GM21381 (cell line): Measurements from ENCODE around the gene SH3BGRL2.
"Not testable (repeated sequence)": the region's sequence is repeated elsewhere in the genome, so short reads cannot be mapped to it uniquely, and the experiment has no call there.

Experiments used
- ATAC-seq: cut with Tn5 transposase; IDR thresholded peaks from one replicate; pipeline ENCODE4 v1.9.1; 2021; ENCODE audit warnings: mild to moderate bottlenecking, moderate library complexity; ENCODE audit not compliant: unreplicated experiment

The SH3BGRL2 gene

GRCh38 chr6:79647741-79648140, 16.6 kb downstream of the SH3BGRL2 start:
- no peak for ATAC-seq

DNA sequence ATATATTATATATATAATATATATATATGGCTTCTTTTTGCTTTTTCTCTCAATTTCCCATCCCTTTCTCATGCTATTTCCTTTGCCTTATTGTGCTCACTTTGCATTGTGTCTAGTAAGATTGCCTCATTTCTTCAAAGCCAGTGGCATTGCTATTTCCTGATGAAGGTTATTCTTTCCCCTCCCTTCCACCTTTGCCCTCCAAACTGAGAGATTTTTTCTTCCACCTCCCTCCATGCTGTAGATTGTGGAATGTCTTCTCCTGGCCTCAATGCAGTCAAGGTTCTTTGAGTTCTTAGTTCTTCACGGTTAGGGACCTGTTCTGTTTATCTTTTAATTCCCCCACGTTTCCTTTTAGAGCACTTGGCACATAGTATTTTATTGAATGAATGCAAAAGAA, 17.2 kb downstream of the SH3BGRL2 start:
- no peak for ATAC-seq

- ATAC-seq = no peak
These were observed 17.9 kb downstream of the SH3BGRL2 start for GRCh38 chr6:79649016-79649415.

- ATAC-seq = no peak
These were observed 19.8 kb downstream of the SH3BGRL2 start for GRCh38 chr6:79650950-79651349.

- no peak for ATAC-seq
These were observed 25.0 kb downstream of the SH3BGRL2 start for GRCh38 chr6:79656134-79656533.

GRCh38 chr6:79657238-79657637, 26.1 kb downstream of the SH3BGRL2 start:
- no peak for ATAC-seq

GRCh38 chr6:79663655-79664054, 32.5 kb downstream of the SH3BGRL2 start:
- ATAC-seq = not testable (repeated sequence)

GRCh38 chr6:79665725-79666551, 34.8 kb downstream of the SH3BGRL2 start:
- ATAC-seq = no peak

GRCh38 chr6:79666634-79667033, 35.5 kb downstream of the SH3BGRL2 start:
- no peak for ATAC-seq

- no peak for ATAC-seq
These were observed 37.3 kb downstream of the SH3BGRL2 start for GRCh38 chr6:79668381-79668780.

DNA sequence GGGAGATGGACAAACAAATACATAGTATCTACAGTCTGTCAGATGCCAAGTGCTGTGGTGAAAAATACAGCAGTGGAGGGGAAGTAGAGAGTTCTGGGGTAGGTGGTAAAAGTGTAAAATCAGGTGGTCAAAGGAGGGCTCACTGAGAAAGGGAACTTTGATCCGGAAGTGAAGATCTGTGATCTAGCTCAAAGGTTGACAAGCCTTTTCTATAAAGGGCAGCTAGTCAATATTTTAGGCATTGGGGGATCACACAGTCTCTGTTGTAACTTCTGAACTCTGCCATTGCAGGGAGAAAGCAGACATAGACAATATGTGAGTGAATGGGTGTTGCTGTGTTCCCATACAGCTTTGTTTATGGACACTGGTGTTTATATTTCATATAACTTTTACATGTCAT, 38.6 kb downstream of the SH3BGRL2 start:
- ATAC-seq = no peak

DNA sequence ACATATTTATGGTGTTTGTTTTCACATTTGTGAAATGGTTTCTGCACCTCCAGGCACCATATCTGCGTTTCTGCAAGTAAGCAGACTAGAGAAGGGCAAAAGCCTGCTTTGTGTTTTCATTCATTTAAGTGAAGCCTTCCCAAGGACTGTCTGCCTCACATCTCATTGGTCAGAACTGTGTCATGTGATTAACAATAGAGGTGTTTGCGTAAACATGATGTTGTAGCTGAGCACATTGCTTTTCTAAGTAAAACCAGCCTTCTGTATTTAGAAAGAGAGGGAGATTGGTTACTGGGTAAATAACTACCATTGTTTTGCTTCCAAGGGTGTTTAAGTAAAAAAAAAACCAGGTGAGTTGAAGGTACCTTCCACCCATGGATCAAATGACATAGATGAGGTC, 39.7 kb downstream of the SH3BGRL2 start:
- no peak for ATAC-seq

- no peak for ATAC-seq
These were observed 40.6 kb downstream of the SH3BGRL2 start for GRCh38 chr6:79671600-79672266.

DNA sequence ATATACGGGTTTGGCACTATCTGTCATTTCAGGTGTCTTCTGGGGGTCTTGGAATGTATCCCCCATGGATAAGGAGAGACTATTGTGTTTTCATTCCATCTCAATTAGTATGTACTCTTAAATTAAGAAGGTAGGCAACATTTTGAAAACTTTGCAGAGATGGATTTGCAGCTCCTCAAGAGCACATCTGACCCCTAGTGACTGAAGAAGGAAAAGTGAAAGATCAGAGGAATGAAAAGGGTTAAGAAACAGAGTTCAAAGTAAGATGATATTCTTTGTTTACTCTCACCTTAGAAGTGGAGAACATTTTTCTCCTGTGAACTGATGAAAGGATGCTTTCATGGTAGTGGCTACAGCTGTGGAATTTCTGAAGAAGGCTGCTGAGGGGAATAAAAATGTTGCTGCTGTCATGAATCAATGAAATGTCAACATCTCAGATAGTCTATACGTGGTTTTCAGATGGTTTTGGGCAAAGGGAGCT, 41.5 kb downstream of the SH3BGRL2 start:
- ATAC-seq = no peak

- ATAC-seq = no peak
These were observed 42.8 kb downstream of the SH3BGRL2 start for GRCh38 chr6:79673947-79674346.

DNA sequence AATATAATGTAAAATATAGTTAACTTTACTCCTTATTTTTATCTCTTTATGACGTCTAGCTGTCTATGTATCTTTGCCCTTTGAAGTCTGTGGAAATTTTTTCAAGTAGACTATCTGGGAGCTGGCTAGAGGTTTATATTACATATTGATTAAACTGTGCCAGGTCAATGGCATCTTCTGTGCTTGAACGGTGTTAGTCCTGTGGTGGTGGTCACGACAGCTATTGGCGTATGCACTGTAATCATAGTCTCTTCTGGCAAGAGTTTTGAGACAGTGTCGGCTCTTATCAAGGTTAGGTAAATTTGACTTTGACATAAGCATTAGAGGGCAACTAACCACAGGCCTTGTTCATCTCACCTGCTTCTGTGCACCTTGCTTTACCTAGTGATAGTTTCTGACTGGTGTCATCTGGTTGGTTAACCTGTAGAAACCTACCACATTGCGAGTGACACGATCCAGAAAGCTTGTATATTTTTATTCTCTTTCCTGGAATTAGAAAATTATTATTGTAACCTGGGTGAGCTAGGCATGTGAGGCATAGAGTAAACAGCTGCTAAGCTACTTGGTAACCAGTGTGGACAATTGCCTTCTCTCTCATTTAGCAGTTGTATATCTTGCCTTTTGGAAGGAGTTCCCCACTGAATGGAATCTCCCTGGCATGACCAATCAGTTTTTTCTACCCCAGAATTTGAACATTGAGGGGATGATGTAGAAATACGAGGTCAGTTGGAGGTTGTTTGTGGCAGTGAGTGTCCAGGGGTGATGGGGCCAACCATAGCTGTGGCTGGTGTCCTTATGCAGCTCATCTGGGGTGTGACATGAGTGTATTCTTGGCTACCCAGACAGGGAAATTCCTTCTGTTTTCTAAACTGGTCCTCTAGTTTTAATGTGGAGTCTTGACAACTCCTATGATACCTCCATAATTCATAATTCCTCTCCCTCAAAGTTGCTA, 45.9 kb downstream of the SH3BGRL2 start:
- no peak for ATAC-seq

DNA sequence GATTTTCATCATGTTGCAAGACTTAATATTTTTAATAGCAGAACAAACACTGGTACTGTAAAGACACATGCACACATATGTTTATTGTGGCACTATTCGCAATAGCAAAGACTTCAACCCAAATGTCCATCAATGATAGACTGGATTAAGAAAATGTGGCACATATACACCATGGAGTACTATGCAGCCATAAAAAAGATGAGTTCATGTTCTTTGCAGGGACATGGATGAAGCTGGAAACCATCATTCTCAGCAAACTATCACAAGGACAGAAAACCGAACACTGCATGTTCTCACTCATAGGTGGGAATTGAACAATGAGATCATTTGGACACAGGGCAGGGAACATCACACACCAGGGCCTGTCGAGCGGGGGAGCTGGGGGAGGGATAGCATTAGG, 51.6 kb downstream of the SH3BGRL2 start:
- not testable (repeated sequence) for ATAC-seq

- no peak for ATAC-seq
These were observed 53.7 kb downstream of the SH3BGRL2 start for GRCh38 chr6:79684876-79685275.

GRCh38 chr6:79686707-79687309, 55.7 kb downstream of the SH3BGRL2 start:
- ATAC-seq = no peak

- ATAC-seq = no peak
These were observed 56.6 kb downstream of the SH3BGRL2 start for GRCh38 chr6:79687759-79688158.

DNA sequence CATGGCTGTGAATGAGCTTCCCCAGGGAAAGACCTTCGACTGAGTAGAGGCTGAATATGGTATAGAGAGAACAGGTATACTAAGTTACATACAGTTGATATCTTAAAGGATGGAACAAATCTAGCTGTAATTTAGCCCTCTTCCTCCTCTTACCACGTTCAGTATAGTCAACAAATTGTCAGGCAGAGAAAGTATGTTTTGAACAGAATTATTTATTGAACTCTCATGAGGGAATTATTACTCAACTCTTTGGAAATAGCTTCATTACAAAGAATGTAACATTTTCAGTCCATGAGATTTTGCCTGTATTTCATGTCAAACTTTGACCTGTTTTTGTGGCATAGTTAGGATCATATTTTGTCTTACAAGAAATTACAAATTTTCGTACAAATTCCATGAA, 63.0 kb downstream of the SH3BGRL2 start:
- ATAC-seq = no peak
